ENCODE data around the gene F11R.
"Not testable (repeated sequence)": the region's sequence is repeated elsewhere in the genome, so short reads cannot be mapped to it uniquely, and the experiment has no call there.

- not testable (repeated sequence) for TF ChIP-seq CTCF (conservative IDR thresholded peaks at IDR 0.05; ENCODE audit: low read depth, low read length); EZH2 (IDR thresholded peaks at IDR 0.05; ENCODE audit: low read length, unreplicated experiment); EZH2phosphoT487 (IDR thresholded peaks at IDR 0.05; ENCODE audit: borderline replicate concordance, low read length)
These were observed 44.7 kb upstream of the F11R start for GRCh38 chr1:161065681-161066080.
